ENCODE measurements around the gene PAMR1.

The PAMR1 gene

GRCh38 chr11:35459489-35459888, 65.9 kb downstream of the PAMR1 start:
- DNase-seq (ENCODE audit: low spot score), result no peak

GRCh38 chr11:35458846-35459245, 66.6 kb downstream of the PAMR1 start:
- no peak for DNase-seq (ENCODE audit: low spot score)

GRCh38 chr11:35454362-35454761, 71.1 kb downstream of the PAMR1 start:
- DNase-seq (ENCODE audit: low spot score), result no peak

- no peak for DNase-seq (ENCODE audit: low spot score)
Observed at GRCh38 chr11:35436581-35437250, 88.7 kb downstream of the PAMR1 start.

GRCh38 chr11:35433588-35433987, 91.8 kb downstream of the PAMR1 start:
- DNase-seq (ENCODE audit: low spot score), result no peak

- DNase-seq (ENCODE audit: low spot score), result no peak
Observed at GRCh38 chr11:35432464-35432863, 93.0 kb downstream of the PAMR1 start.

GRCh38 chr11:35427071-35427470, 98.3 kb downstream of the PAMR1 start:
- no peak for DNase-seq (ENCODE audit: low spot score)

GRCh38 chr11:35426351-35426750, 99.1 kb downstream of the PAMR1 start:
- no peak for DNase-seq (ENCODE audit: low spot score)

- no peak for DNase-seq (ENCODE audit: low spot score)
Observed at GRCh38 chr11:35425603-35426212, 99.7 kb downstream of the PAMR1 start.

GRCh38 chr11:35424157-35424940, 101.1 kb downstream of the PAMR1 start:
- no peak for DNase-seq (ENCODE audit: low spot score)

- DNase-seq (ENCODE audit: low spot score), result no peak
Observed at GRCh38 chr11:35420371-35420770, 105.0 kb downstream of the PAMR1 start.

- DNase-seq (ENCODE audit: low spot score), result no peak
Observed at GRCh38 chr11:35419830-35420333, 105.5 kb downstream of the PAMR1 start.

GRCh38 chr11:35419184-35419829, 106.1 kb downstream of the PAMR1 start, which contains the start of gene SLC1A2:
Gene SLC1A2, minus strand, starts transcription at chr11:35419558. Its CDS starts 592 bp downstream, at chr11:35418966.
- no peak for DNase-seq (ENCODE audit: low spot score)

- no peak for DNase-seq (ENCODE audit: low spot score)
Observed at GRCh38 chr11:35418282-35419183, 106.9 kb downstream of the PAMR1 start.

- DNase-seq (ENCODE audit: low spot score), result no peak
Observed at GRCh38 chr11:35415487-35415886, 109.9 kb downstream of the PAMR1 start.

GRCh38 chr11:35414776-35415175, 110.6 kb downstream of the PAMR1 start:
- no peak for DNase-seq (ENCODE audit: low spot score)

- DNase-seq (ENCODE audit: low spot score), result no peak
Observed at GRCh38 chr11:35414311-35414710, 111.1 kb downstream of the PAMR1 start.

GRCh38 chr11:35413598-35413997, 111.8 kb downstream of the PAMR1 start:
- DNase-seq (ENCODE audit: low spot score), result no peak

GRCh38 chr11:35412285-35412684, 113.1 kb downstream of the PAMR1 start:
- no peak for DNase-seq (ENCODE audit: low spot score)

GRCh38 chr11:35407041-35407440, 118.4 kb downstream of the PAMR1 start:
- no peak for DNase-seq (ENCODE audit: low spot score)

GRCh38 chr11:35404388-35404775, 121.0 kb downstream of the PAMR1 start:
- DNase-seq (ENCODE audit: low spot score), result no peak
